IMR-90 (cell line): ENCODE data around the gene TMX2. TPM values are rescaled to one million over a fixed set of nuclear protein-coding genes. Genes with fewer than 3 reads are reported as not detected.

ENCODE experiments used
- ATAC-seq: fragments of 200-7000 bp; cut with Tn5 transposase; 2 replicates; pipeline ENCODE4 v1.9.1; 2020; ENCODE audit warnings: low read depth, mild to moderate bottlenecking, moderate library complexity
- BruUV-seq: library from RNA; stranded (reverse); fragments of 400-500 nt; replicated peaks from 2 replicates; lab custom pipeline; 2021; lab: Mats Ljungman, UMichigan
- CTCF ChIA-PET: fragments of 300-600 bp; formaldehyde crosslinking; extraction: SDS; loops from one replicate; lab custom pipeline; 2021; ENCODE audit warnings: antibody characterized with exemption; lab: Yijun Ruan, JAX
- POLR2A ChIA-PET: fragments of 300-600 bp; sonication (Branson Sonifier 250); formaldehyde crosslinking; loops from one replicate; lab custom pipeline; 2022; ENCODE audit warnings: antibody characterized with exemption; ENCODE audit not compliant: unreplicated experiment; lab: Charles Lee
- DNase-seq: peaks from one replicate; pipeline ENCODE4 v3.0.0; 2013
- H2AFZ ChIP-seq: replicated peaks from 2 replicates; pipeline ENCODE3; 2013; ENCODE audit warnings: low read length, mild to moderate bottlenecking; ENCODE audit not compliant: poor library complexity
- H2AK5ac ChIP-seq: 2 replicates; pipeline ENCODE4 v1.6.1; 2013; ENCODE audit warnings: low read depth, low read length, inconsistent platforms
- H2AK9ac ChIP-seq: replicated peaks from 2 replicates; pipeline ENCODE3; 2013; ENCODE audit warnings: mild to moderate bottlenecking, low read depth, low read length, moderate library complexity; ENCODE audit not compliant: poor library complexity
- H2BK120ac ChIP-seq: 2 replicates; pipeline ENCODE4 v1.6.1; 2013; ENCODE audit warnings: low read depth, low read length, inconsistent platforms
- H2BK15ac ChIP-seq: 3 replicates; pipeline ENCODE4 v1.6.1; 2013; ENCODE audit warnings: low read depth, low read length, inconsistent platforms
- H2BK20ac ChIP-seq: 2 replicates; pipeline ENCODE4 v1.6.1; 2013; ENCODE audit warnings: low read depth, mild to moderate bottlenecking, inconsistent platforms, low read length, moderate library complexity
- H2BK5ac ChIP-seq: 2 replicates; pipeline ENCODE4 v1.6.1; 2013; ENCODE audit warnings: mild to moderate bottlenecking, low read depth, low read length, inconsistent platforms; ENCODE audit not compliant: poor library complexity, severe bottlenecking
- H3K14ac ChIP-seq: replicated peaks from 2 replicates; pipeline ENCODE4 v1.6.1; 2013; ENCODE audit warnings: low read depth, low read length, inconsistent platforms
- H3K18ac ChIP-seq: 2 replicates; pipeline ENCODE4 v1.6.1; 2013; ENCODE audit warnings: low read depth, low read length, control low read depth
- H3K23ac ChIP-seq: 2 replicates; pipeline ENCODE4 v1.6.1; 2013; ENCODE audit warnings: low read depth, low read length, inconsistent platforms
- H3K27ac ChIP-seq: 2 replicates; pipeline ENCODE4 v1.5.1; 2013; ENCODE audit warnings: mild to moderate bottlenecking, control low read depth, low read length; ENCODE audit not compliant: insufficient read depth
- H3K27me3 ChIP-seq: 2 replicates; pipeline ENCODE4 v1.6.1; 2013; ENCODE audit warnings: low read length; ENCODE audit not compliant: control insufficient read depth, insufficient read depth
- H3K36me3 ChIP-seq: 2 replicates; pipeline ENCODE4 v1.6.1; 2013; ENCODE audit warnings: low read length, mixed read lengths; ENCODE audit not compliant: control insufficient read depth, insufficient read depth
- H3K4ac ChIP-seq: 2 replicates; pipeline ENCODE4 v1.6.1; 2013; ENCODE audit warnings: low read depth, low read length, inconsistent platforms
- H3K4me1 ChIP-seq: 2 replicates; pipeline ENCODE4 v1.6.1; 2013; ENCODE audit warnings: low read length, mixed read lengths; ENCODE audit not compliant: control insufficient read depth, insufficient read depth
- H3K4me2 ChIP-seq: 2 replicates; pipeline ENCODE4 v1.6.1; 2013; ENCODE audit warnings: low read depth, mild to moderate bottlenecking, control low read depth, low read length, moderate library complexity
- H3K4me3 ChIP-seq: 2 replicates; pipeline ENCODE4 v1.5.1; 2013; ENCODE audit warnings: low read depth, mild to moderate bottlenecking, control low read depth, low read length, moderate library complexity; ENCODE audit not compliant: insufficient read depth
- H3K56ac ChIP-seq: 2 replicates; pipeline ENCODE4 v1.6.1; 2013; ENCODE audit warnings: low read length, inconsistent platforms; ENCODE audit not compliant: insufficient read depth; ENCODE audit errors: extremely low read depth
- H3K79me1 ChIP-seq, 2 experiments: 2 replicates each; pipeline ENCODE4 v1.6.1; 2013; ENCODE audit warnings: low read length in 2 of 2, inconsistent platforms in 1 of 2, low read depth in 1 of 2
- H3K9ac ChIP-seq: 2 replicates; pipeline ENCODE4 v1.6.1; 2013; ENCODE audit warnings: low read depth, low read length, control low read depth
- H3K9me1 ChIP-seq: 2 replicates; pipeline ENCODE4 v1.6.1; 2013; ENCODE audit warnings: low read length, inconsistent platforms; ENCODE audit not compliant: insufficient read depth
- H3K9me3 ChIP-seq: 2 replicates; pipeline ENCODE4 v1.6.1; 2013; ENCODE audit warnings: low read length; ENCODE audit not compliant: control insufficient read depth, insufficient read depth
- H4K20me1 ChIP-seq: 2 replicates; pipeline ENCODE4 v1.6.1; 2013; ENCODE audit warnings: low read length, inconsistent platforms; ENCODE audit not compliant: insufficient read depth
- H4K5ac ChIP-seq: 2 replicates; pipeline ENCODE4 v1.6.1; 2013; ENCODE audit warnings: mild to moderate bottlenecking, low read depth, low read length, control low read depth
- H4K8ac ChIP-seq, 2 experiments: 2 replicates each; pipeline ENCODE4 v1.6.1; 2013; ENCODE audit warnings: low read depth in 2 of 2, low read length in 2 of 2, control low read depth in 1 of 2, inconsistent platforms in 1 of 2
- H4K91ac ChIP-seq: 2 replicates; pipeline ENCODE4 v1.6.1; 2013; ENCODE audit warnings: low read depth, low read length, inconsistent platforms; ENCODE audit not compliant: insufficient read depth
- MXI1 ChIP-seq: IDR thresholded peaks from 2 replicates; pipeline ENCODE4 v1.6.1; 2012; ENCODE audit warnings: low read depth, mild to moderate bottlenecking, low read length, moderate library complexity, borderline replicate concordance
- RFX5 ChIP-seq: IDR thresholded peaks from 2 replicates; pipeline ENCODE4 v1.8.0; 2012; ENCODE audit warnings: low read depth, mild to moderate bottlenecking, low read length, moderate library complexity
- WGBS, 2 experiments: methylation state at CpG; one replicate each; pipeline versions ENCODE4 v1.1.5 to v1.1.7; 2013; ENCODE audit warnings: missing lambda C conversion rate in 2 of 2; ENCODE audit not compliant: insufficient read length in 1 of 2; ENCODE audit errors: extremely low coverage in 2 of 2; 5-methylcytosine and 5-hydroxymethylcytosine counted together
- dilution Hi-C: fragments of 300-500 bp; cut with HindIII; formaldehyde crosslinking; loops from one replicate; pipeline ENCODE4 v1.14.3; 2018; ENCODE audit warnings: low sequenced_read_pairs; ENCODE audit not compliant: unreplicated experiment
- in situ Hi-C: fragments of 300-500 bp; cut with MboI; formaldehyde crosslinking; loops from 3 replicates; pipeline ENCODE4 v1.14.3; 2019; ENCODE audit warnings: low sequenced_read_pairs, inconsistent platforms, mixed read lengths
- intact Hi-C: fragments of 100-400 bp; cut with micrococcal nuclease; formaldehyde crosslinking; loops from 2 replicates; pipeline ENCODE4 v1.10.0; 2022
- polyA plus RNA-seq, 3 experiments: library from polyadenylated mRNA; depleted of rRNA; stranded (reverse); fragments of >200 nt; gene quantifications; 2 replicates each; pipeline ENCODE4 v1.2.3, GENCODE V29; 2012; ENCODE audit warnings: low replicate concordance in 1 of 3
- total RNA-seq: library from RNA; depleted of rRNA; stranded (reverse); fragments of >200 nt; gene quantifications from 2 replicates; pipeline ENCODE4 v1.2.3, GENCODE V29; 2012
- TF ChIP-seq, protein P1 (sequence below): fragments of 150-350 bp; IDR thresholded peaks from 2 replicates; pipeline ENCODE4 v1.6.1; 2017; ENCODE audit warnings: mild to moderate bottlenecking, antibody characterized with exemption, low read length, low read depth

Gene TMX2
- total and polyA plus RNA-seq, 2 of the 4 experiments (the other 2 are of a cell fraction), result 60.3 to 103 TPM

DNA sequence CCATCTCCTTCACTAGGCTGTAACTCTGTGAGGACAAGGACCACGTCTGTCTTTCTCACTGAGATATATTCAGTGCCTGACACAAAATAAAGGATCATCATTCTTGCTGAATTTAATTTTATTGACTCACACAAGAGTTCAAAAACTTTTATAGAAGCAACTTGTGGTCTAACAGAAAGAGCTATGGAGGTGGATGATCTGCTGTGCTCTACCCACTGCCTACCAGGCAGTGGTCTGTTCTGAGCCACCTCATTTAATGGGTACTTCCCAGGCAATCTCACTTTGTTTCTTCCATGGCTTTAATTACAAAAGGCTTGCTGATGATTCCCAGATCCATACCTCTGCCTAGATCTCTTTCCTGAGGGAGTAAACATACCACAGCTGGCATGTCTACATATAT lies 34.5 kb downstream of the TMX2 start:
- Histone ChIP-seq H3K4me2 (no peak overlapping the region), H2AFZ (no peak overlapping the region), H3K4me1 (peaks cover 2% of the 10 kb centered on the region; the same call in 1 of the 2 replicates), H3K79me1 (peaks cover 22 to 33% of the 10 kb centered on the region in 2 experiments), H3K27ac (no peak overlapping the region), H3K9me1 (0 out of 2 replicates have a peak, but pooled peaks cover 3% of the 10 kb centered on the region), H3K9me3 (no peaks in the 10 kb centered on the region), H2AK5ac (no peak overlapping the region), H4K91ac (no peak overlapping the region), H3K4ac (no peak overlapping the region), H3K14ac (no peak overlapping the region), H2BK20ac (no peak overlapping the region), H2BK5ac (no peak overlapping the region), H3K36me3 (peaks cover 35% of the 10 kb centered on the region), H2AK9ac (no peak overlapping the region), H4K8ac (no peak overlapping the region), H4K5ac (no peak overlapping the region), H3K23ac (no peak overlapping the region), H3K56ac (no peak overlapping the region), H3K9ac (no peak overlapping the region), H3K4me3 (no peak overlapping the region), H2BK15ac (no peak overlapping the region), H2BK120ac (no peak overlapping the region), H3K18ac (no peak overlapping the region), H4K20me1 (no peaks in the 10 kb centered on the region), H3K27me3 (no peaks in the 10 kb centered on the region)
- ATAC-seq, result no peak
- WGBS, 2 experiments, result no CpG with 5 or more reads among the region's 1 CpG
- in situ Hi-C loops, result loop anchor here (5.0 to 10.0 kb wide), 2 partner anchors 55 to 768 kb away; no protein-coding TSS in a partner anchor
- TF ChIP-seq MXI1 (no peak), RFX5 (no peak)
- TF ChIP-seq, protein P1, sequence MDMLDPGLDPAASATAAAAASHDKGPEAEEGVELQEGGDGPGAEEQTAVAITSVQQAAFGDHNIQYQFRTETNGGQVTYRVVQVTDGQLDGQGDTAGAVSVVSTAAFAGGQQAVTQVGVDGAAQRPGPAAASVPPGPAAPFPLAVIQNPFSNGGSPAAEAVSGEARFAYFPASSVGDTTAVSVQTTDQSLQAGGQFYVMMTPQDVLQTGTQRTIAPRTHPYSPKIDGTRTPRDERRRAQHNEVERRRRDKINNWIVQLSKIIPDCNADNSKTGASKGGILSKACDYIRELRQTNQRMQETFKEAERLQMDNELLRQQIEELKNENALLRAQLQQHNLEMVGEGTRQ, result no peak
- dilution Hi-C loops, result no loop called here
- intact Hi-C loops, result loop anchor here (10.0 kb wide), 1 partner anchor 538 kb away; no protein-coding TSS in a partner anchor
- POLR2A ChIA-PET, result no interaction called here
- BruUV-seq, result no TSS peak
- CTCF ChIA-PET, result interaction anchor here (0.6 kb wide), 1 partner anchor 60 kb away, joined by 3 read pairs; no protein-coding TSS in a partner anchor
- DNase-seq, result no peak
